Pancreas (tissue), 10 donors: Measurements from ENCODE around the gene STX2. TPM values are rescaled to one million over a fixed set of nuclear protein-coding genes. Genes with fewer than 3 reads are reported as not detected.
"Not testable (repeated sequence)": the region's sequence is repeated elsewhere in the genome, so short reads cannot be mapped to it uniquely, and the experiment has no call there.

Source experiments
- ATAC-seq, 4 donors: fragments of 200-7000 bp; cut with Tn5 transposase; one replicate each; pipeline versions ENCODE4 v1.8.0 to v1.9.1; 2020; ENCODE audit warnings: mild to moderate bottlenecking in 4 of 4, moderate library complexity in 4 of 4
- DNase-seq, 6 donors: peaks; one replicate each; pipeline ENCODE4 v3.0.0-alpha.2; 2020
- FAIRE-seq: peaks from 2 replicates; lab custom pipeline; 2012; peaks lifted over from hg19 to GRCh38; lab: Jason Lieb, UNC
- H3K27ac ChIP-seq, 4 donors: fragments of 200-600 bp; sonication (generic); 1 replicate in 3 of 4; 2 replicates in 1 of 4; pipeline versions ENCODE4 v1.5.0 to v1.8.0; 2020
- H3K27me3 ChIP-seq, 4 donors: fragments of 200-600 bp; one replicate each; pipeline ENCODE4 v1.8.0; 2021
- H3K36me3 ChIP-seq, 3 donors: fragments of 200-600 bp; sonication (generic) in 1 of 3; one replicate each; pipeline versions ENCODE4 v1.5.0 to v1.8.0; 2020 to 2021
- H3K4me1 ChIP-seq, 3 donors: fragments of 200-600 bp; one replicate each; pipeline ENCODE4 v1.8.0; 2021
- H3K4me3 ChIP-seq, 4 donors: fragments of 200-600 bp; sonication (generic) in 2 of 4; one replicate each; pipeline versions ENCODE4 v1.5.0 to v1.8.0; 2020 to 2021
- H3K9me3 ChIP-seq, 4 donors: fragments of 200-600 bp; one replicate each; pipeline ENCODE4 v1.8.0; 2021
- CTCF ChIP-seq, 4 donors: fragments of 200-600 bp; sonication (generic) in 3 of 4; IDR thresholded peaks; one replicate each; pipeline versions ENCODE4 v1.5.0 to v1.8.0; 2021; ENCODE audit warnings: antibody characterized with exemption in 4 of 4
- WGBS, 2 donors: extraction: QIAGEN DNeasy Blood & Tissue Kit; methylation state at CpG; one replicate each; pipeline ENCODE4 v1.1.7; 2013; 5-methylcytosine and 5-hydroxymethylcytosine counted together
- intact Hi-C, 3 donors: fragments of 100-400 bp; cut with DNase I; formaldehyde crosslinking; loops; one replicate each; pipeline versions ENCODE4 v1.11.1 to v1.14.2; 2022
- polyA plus RNA-seq, 2 donors: library from polyadenylated mRNA; stranded (reverse); fragments of 200-250 nt; gene quantifications; one replicate each; pipeline ENCODE4 v1.2.3, GENCODE V29; 2013
- total RNA-seq, 6 donors: library from RNA; stranded (reverse); fragmentation: NEBNext Ultra II Directional in 4 of 6; extraction: Animal tissue kit (Norgen Biotek cat#: 25700) in 4 of 6; gene quantifications; one replicate each; pipeline versions ENCODE4 v1.2.1 to v1.2.4, GENCODE V29; 2021 to 2023
- donor health status: healthy with polysubstance abuse.
- donor health status: DM: no; HTN: no; CAD: no; lungs with moderate emphysema.
- donor health status: DM: no; HTN: no; CAD: no.
- donor health status: control.
- donor health status: control.
- donor health status: Bipolar disorder and iron deficiency.
- donor health status: DM: yes; HTN: yes; CAD: no.
- donor health status: DM: no; HTN: no; CAD: no.
- donor health status: DM: no; HTN: no; CAD: no.
- donor health status: DM: yes; HTN: yes; CAD: no.

The STX2 gene
- total and polyA plus RNA-seq, 8 donors: 4.8 to 16.8 (median 6.9) TPM

- no peak for FAIRE-seq
- intact Hi-C loops: no loop called here
- no peak for ATAC-seq
- Histone ChIP-seq H3K9me3 (no peaks in the 10 kb centered on the region), H3K4me3 (no peak overlapping the region), H3K27ac (no peak overlapping the region), H3K36me3 (peaks cover 8 to 29% (median 10%) of the 10 kb centered on the region in 3 donors), H3K4me1 (peaks cover 0 to 17% (median 8%) of the 10 kb centered on the region in 3 donors), H3K27me3 (no peaks in the 10 kb centered on the region)
- DNase-seq: no peak
- no peak for TF ChIP-seq CTCF (IDR thresholded peaks at IDR 0.05)
- 80 to 88% methylated on average over 3 of the region's 3 CpGs for WGBS, 2 donors
Observed at GRCh38 chr12:130876758-130877157, 37.7 kb upstream of the STX2 start.

- intact Hi-C loops: no loop called here
- Histone ChIP-seq H3K4me1 (peaks cover 0 to 17% (median 8%) of the 10 kb centered on the region in 3 donors), H3K36me3 (peaks cover 8 to 29% (median 10%) of the 10 kb centered on the region in 3 donors), H3K27me3 (no peaks in the 10 kb centered on the region), H3K4me3 (no peak overlapping the region), H3K9me3 (no peaks in the 10 kb centered on the region), H3K27ac (no peak overlapping the region)
- ATAC-seq (no peak), FAIRE-seq (no peak), DNase-seq (no peak)
- TF ChIP-seq CTCF (IDR thresholded peaks at IDR 0.05): no peak
Observed at GRCh38 chr12:130876297-130876696, 37.2 kb upstream of the STX2 start.

GRCh38 chr12:130875708-130876107 lies 36.7 kb upstream of the STX2 start:
- H3K27me3 ChIP-seq, ATAC-seq, DNase-seq, H3K4me3 ChIP-seq, FAIRE-seq, H3K9me3 ChIP-seq, intact Hi-C loops, H3K27ac ChIP-seq: not testable (repeated sequence)
- Histone ChIP-seq H3K4me1 (peaks cover 0 to 17% (median 8%) of the 10 kb centered on the region in 3 donors), H3K36me3 (peaks cover 8 to 29% (median 10%) of the 10 kb centered on the region in 3 donors)
- WGBS, 2 donors: 83 to 89% methylated on average over 11 of the region's 11 CpGs

DNA sequence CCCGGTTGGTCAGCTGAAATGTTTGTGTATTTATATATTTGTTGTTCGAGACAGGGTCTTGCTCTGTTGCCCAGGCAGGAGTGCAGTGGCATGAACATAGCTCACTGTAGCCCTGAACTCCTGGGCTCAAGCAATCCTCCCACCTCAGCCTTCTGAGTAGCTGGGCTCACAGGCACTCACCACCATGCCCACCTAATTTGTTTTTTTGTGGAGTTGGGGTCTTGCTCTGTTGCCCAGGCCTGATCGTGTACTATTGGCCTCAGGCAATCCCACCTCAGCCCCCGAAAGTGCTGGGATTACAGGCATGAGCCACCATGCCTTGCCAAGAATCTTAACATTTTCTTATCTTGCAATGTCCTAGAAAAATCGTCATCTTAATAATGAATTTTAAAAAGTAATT lies 36.1 kb upstream of the STX2 start:
- peaks cover 8 to 29% (median 10%) of the 10 kb centered on the region in 3 donors for H3K36me3 ChIP-seq
- no peak for TF ChIP-seq CTCF (IDR thresholded peaks at IDR 0.05)
- no peak overlapping the region for H3K4me3 ChIP-seq
- no peak for FAIRE-seq
- no peak for DNase-seq
- intact Hi-C loops: no loop called here
- ATAC-seq: no peak
- 90 to 96% methylated on average over 5 of the region's 5 CpGs for WGBS, 2 donors
- H3K27ac ChIP-seq: no peak overlapping the region
- H3K9me3 ChIP-seq: no peaks in the 10 kb centered on the region
- H3K4me1 ChIP-seq: peaks cover 0 to 17% (median 8%) of the 10 kb centered on the region in 3 donors
- no peaks in the 10 kb centered on the region for H3K27me3 ChIP-seq

- Histone ChIP-seq H3K36me3 (peaks cover 8 to 29% (median 10%) of the 10 kb centered on the region in 3 donors), H3K9me3 (no peaks in the 10 kb centered on the region), H3K27ac (no peak overlapping the region), H3K4me3 (no peak overlapping the region), H3K27me3 (no peaks in the 10 kb centered on the region), H3K4me1 (peaks cover 0 to 17% (median 8%) of the 10 kb centered on the region in 3 donors)
- intact Hi-C loops: no loop called here
- no peak for ATAC-seq
- DNase-seq: no peak
- 95 to 97% methylated on average over 10 of the region's 10 CpGs for WGBS, 2 donors
- no peak for TF ChIP-seq CTCF (IDR thresholded peaks at IDR 0.05)
- no peak for FAIRE-seq
Observed at GRCh38 chr12:130874696-130875095, 35.6 kb upstream of the STX2 start.
